DND-41 (cell line): Measurements from ENCODE around the gene ADARB2.

Experiments used
- EZH2 ChIP-seq: IDR thresholded peaks from 3 replicates; pipeline ENCODE4 v1.6.1; 2012; ENCODE audit warnings: borderline replicate concordance, low read depth, mild to moderate bottlenecking, moderate library complexity, low read length, inconsistent platforms; ENCODE audit not compliant: severe bottlenecking
- TF ChIP-seq, protein P1 (sequence below): IDR thresholded peaks from 2 replicates; pipeline ENCODE4 v1.5.1; 2012; ENCODE audit warnings: borderline replicate concordance, low read length, moderate library complexity, mild to moderate bottlenecking; ENCODE audit not compliant: poor library complexity, severe bottlenecking; ENCODE audit errors: extremely low read depth

DNA sequence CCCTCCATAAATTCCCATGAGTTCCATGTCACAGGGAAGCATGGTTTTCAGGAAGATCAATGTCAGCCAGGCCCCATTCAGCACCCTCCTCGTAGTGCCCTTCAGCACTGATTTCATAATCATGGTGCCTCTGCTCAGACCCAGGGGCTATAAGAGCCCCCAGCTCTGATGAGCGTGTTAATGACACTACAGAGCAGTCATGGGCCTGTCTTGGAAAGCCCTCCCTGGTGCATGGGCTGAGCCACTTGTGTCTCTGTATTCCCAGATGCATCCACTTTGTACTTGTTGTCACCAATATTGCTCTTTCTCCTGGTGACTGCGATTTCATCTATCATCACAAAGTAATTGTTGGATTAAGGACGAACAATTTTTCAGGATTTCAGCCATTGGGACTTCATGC lies 154.6 kb downstream of the ADARB2 start:
- TF ChIP-seq, protein P1, sequence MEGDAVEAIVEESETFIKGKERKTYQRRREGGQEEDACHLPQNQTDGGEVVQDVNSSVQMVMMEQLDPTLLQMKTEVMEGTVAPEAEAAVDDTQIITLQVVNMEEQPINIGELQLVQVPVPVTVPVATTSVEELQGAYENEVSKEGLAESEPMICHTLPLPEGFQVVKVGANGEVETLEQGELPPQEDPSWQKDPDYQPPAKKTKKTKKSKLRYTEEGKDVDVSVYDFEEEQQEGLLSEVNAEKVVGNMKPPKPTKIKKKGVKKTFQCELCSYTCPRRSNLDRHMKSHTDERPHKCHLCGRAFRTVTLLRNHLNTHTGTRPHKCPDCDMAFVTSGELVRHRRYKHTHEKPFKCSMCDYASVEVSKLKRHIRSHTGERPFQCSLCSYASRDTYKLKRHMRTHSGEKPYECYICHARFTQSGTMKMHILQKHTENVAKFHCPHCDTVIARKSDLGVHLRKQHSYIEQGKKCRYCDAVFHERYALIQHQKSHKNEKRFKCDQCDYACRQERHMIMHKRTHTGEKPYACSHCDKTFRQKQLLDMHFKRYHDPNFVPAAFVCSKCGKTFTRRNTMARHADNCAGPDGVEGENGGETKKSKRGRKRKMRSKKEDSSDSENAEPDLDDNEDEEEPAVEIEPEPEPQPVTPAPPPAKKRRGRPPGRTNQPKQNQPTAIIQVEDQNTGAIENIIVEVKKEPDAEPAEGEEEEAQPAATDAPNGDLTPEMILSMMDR, result no peak
- no peak for TF ChIP-seq EZH2
